ENCODE measurements around the gene REEP2. TPM values are rescaled to one million over a fixed set of nuclear protein-coding genes. Genes with fewer than 3 reads are reported as not detected.

The REEP2 gene
- total and polyA plus RNA-seq, 4 donors: 0.08 to 0.28 (median 0.12) TPM; not detected in 1

DNA sequence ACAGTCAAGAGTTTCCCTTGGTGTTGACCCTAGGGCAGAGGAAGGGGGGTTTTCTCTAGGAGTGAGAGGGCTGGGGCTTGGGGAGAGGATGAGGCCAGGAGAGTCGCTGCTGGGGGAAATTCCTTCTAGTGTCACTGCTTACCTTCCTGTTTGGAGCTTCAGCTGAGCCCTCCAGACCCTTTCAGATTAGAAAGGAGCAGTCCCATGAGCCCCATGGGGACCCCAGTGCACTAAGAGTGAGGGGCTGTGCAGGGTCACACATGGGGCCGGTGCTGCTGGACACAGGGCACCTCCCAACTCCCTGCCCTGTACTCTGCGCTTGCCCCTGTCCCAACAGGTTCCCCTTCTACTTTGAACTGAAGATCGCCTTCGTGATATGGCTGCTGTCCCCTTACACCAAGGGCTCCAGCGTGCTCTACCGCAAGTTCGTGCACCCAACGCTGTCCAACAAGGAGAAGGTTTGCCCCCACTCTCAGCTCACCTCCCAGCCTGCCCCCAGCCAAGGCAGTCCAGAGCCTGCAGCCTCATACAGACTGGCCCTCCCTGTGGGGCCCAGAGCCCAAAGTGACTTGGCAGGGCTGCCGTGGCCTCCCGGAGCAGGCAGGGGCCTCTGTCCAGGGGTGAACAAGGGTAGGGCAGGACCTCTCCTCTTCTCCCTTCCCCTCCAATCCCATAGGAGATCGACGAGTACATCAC is 5.4 kb downstream of the REEP2 start:
- Histone ChIP-seq H3K27me3 (ENCODE audit: control insufficient read depth in 4 of 4, insufficient read depth in 4 of 4, low read length in 3 of 4) (no peaks in the 10 kb centered on the region), H3K4me1 (ENCODE audit: control insufficient read depth in 4 of 4, insufficient read depth in 4 of 4, low read length in 3 of 4) (no peaks in the 10 kb centered on the region), H3K4me3 (ENCODE audit: low read depth in 1 of 3, low read length in 3 of 3) (no peak overlapping the region), H3K27ac (ENCODE audit: low read depth in 1 of 2, low read length in 2 of 2) (no peak overlapping the region), H3K9me3 (ENCODE audit: control insufficient read depth in 4 of 4, low read length in 3 of 4) (no peaks in the 10 kb centered on the region), H3K36me3 (ENCODE audit: control insufficient read depth in 4 of 4, insufficient read depth in 3 of 4, low read depth in 1 of 4, low read length in 3 of 4) (no peaks in the 10 kb centered on the region), H3K9ac (ENCODE audit: low read depth in 1 of 2, low read length in 2 of 2) (no peak overlapping the region)
- 95% methylated on average over 13 of the region's 13 CpGs for WGBS
- TF ChIP-seq, protein P1, sequence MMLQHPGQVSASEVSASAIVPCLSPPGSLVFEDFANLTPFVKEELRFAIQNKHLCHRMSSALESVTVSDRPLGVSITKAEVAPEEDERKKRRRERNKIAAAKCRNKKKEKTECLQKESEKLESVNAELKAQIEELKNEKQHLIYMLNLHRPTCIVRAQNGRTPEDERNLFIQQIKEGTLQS (IDR thresholded peaks at IDR 0.05): no peak
- TF ChIP-seq HNF4A (conservative IDR thresholded peaks at IDR 0.05): no peak
- no peak for TF ChIP-seq RXRA (IDR thresholded peaks at IDR 0.05)
- TF ChIP-seq JUND (IDR thresholded peaks at IDR 0.05): no peak
- TF ChIP-seq HNF4G (IDR thresholded peaks at IDR 0.05): no peak
- no peak for TF ChIP-seq RAD21 (IDR thresholded peaks at IDR 0.05)
- DNase-seq (ENCODE audit: low spot score): no peak

DNA sequence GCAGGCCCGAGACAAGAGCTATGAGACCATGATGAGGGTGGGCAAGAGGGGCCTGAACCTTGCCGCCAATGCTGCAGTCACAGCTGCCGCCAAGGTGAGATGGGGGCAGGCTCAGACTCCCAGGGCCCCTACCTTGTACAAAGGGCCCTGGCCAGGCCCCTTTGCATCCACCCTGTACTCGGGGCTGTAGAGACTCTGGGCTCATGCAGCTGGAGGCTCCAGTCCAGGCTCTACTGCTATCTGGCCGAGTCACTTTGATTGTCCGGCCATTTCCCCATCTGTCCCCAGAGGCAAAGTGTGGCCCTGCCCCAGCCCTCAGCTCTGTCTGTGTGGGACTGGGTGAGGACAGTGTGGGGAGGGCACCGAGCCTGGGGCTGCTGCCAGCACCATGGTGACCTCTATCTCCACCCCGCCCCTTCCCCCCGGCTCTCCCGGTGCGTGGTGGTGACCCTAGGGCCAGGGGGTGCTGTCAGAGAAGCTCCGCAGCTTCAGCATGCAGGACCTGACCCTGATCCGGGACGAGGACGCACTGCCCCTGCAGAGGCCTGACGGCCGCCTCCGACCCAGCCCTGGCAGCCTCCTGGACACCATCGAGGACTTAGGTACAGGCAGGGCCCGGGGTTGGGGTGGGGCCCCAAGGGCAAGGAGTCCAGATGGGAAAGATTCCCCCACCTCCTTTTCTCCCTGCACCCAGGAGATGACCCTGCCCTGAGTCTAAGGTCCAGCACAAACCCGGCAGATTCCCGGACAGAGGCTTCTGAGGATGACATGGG is 6.1 kb downstream of the REEP2 start:
- DNase-seq (ENCODE audit: low spot score): no peak
- Histone ChIP-seq H3K27me3 (ENCODE audit: control insufficient read depth in 4 of 4, insufficient read depth in 4 of 4, low read length in 3 of 4) (no peaks in the 10 kb centered on the region), H3K27ac (ENCODE audit: low read depth in 1 of 2, low read length in 2 of 2) (no peak overlapping the region), H3K4me1 (ENCODE audit: control insufficient read depth in 4 of 4, insufficient read depth in 4 of 4, low read length in 3 of 4) (peaks cover 0 to 2% (median 0%) of the 10 kb centered on the region in 4 donors), H3K9ac (ENCODE audit: low read depth in 1 of 2, low read length in 2 of 2) (no peak overlapping the region), H3K36me3 (ENCODE audit: control insufficient read depth in 4 of 4, insufficient read depth in 3 of 4, low read depth in 1 of 4, low read length in 3 of 4) (no peaks in the 10 kb centered on the region), H3K9me3 (ENCODE audit: control insufficient read depth in 4 of 4, low read length in 3 of 4) (no peaks in the 10 kb centered on the region), H3K4me3 (ENCODE audit: low read depth in 1 of 3, low read length in 3 of 3) (no peak overlapping the region)
- WGBS: 81% methylated on average over 22 of the region's 22 CpGs
- TF ChIP-seq RXRA (IDR thresholded peaks at IDR 0.05): no peak
- no peak for TF ChIP-seq SP1 (IDR thresholded peaks at IDR 0.05)
- TF ChIP-seq, protein P1 (IDR thresholded peaks at IDR 0.05): no peak
- no peak for TF ChIP-seq HNF4A (conservative IDR thresholded peaks at IDR 0.05)
- TF ChIP-seq, protein P2, sequence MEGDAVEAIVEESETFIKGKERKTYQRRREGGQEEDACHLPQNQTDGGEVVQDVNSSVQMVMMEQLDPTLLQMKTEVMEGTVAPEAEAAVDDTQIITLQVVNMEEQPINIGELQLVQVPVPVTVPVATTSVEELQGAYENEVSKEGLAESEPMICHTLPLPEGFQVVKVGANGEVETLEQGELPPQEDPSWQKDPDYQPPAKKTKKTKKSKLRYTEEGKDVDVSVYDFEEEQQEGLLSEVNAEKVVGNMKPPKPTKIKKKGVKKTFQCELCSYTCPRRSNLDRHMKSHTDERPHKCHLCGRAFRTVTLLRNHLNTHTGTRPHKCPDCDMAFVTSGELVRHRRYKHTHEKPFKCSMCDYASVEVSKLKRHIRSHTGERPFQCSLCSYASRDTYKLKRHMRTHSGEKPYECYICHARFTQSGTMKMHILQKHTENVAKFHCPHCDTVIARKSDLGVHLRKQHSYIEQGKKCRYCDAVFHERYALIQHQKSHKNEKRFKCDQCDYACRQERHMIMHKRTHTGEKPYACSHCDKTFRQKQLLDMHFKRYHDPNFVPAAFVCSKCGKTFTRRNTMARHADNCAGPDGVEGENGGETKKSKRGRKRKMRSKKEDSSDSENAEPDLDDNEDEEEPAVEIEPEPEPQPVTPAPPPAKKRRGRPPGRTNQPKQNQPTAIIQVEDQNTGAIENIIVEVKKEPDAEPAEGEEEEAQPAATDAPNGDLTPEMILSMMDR (IDR thresholded peaks at IDR 0.05; ENCODE audit: low read depth, low read length, missing input control): no peak
- no peak for TF ChIP-seq EGR1 (IDR thresholded peaks at IDR 0.05; ENCODE audit: low read depth in 2 of 2)
- TF ChIP-seq RAD21 (IDR thresholded peaks at IDR 0.05): no peak
- TF ChIP-seq, protein P3, sequence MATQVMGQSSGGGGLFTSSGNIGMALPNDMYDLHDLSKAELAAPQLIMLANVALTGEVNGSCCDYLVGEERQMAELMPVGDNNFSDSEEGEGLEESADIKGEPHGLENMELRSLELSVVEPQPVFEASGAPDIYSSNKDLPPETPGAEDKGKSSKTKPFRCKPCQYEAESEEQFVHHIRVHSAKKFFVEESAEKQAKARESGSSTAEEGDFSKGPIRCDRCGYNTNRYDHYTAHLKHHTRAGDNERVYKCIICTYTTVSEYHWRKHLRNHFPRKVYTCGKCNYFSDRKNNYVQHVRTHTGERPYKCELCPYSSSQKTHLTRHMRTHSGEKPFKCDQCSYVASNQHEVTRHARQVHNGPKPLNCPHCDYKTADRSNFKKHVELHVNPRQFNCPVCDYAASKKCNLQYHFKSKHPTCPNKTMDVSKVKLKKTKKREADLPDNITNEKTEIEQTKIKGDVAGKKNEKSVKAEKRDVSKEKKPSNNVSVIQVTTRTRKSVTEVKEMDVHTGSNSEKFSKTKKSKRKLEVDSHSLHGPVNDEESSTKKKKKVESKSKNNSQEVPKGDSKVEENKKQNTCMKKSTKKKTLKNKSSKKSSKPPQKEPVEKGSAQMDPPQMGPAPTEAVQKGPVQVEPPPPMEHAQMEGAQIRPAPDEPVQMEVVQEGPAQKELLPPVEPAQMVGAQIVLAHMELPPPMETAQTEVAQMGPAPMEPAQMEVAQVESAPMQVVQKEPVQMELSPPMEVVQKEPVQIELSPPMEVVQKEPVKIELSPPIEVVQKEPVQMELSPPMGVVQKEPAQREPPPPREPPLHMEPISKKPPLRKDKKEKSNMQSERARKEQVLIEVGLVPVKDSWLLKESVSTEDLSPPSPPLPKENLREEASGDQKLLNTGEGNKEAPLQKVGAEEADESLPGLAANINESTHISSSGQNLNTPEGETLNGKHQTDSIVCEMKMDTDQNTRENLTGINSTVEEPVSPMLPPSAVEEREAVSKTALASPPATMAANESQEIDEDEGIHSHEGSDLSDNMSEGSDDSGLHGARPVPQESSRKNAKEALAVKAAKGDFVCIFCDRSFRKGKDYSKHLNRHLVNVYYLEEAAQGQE (IDR thresholded peaks at IDR 0.05): no peak
- TF ChIP-seq, protein P4, sequence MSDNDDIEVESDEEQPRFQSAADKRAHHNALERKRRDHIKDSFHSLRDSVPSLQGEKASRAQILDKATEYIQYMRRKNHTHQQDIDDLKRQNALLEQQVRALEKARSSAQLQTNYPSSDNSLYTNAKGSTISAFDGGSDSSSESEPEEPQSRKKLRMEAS (IDR thresholded peaks at IDR 0.05): no peak
- no peak for TF ChIP-seq JUND (IDR thresholded peaks at IDR 0.05)
- no peak for TF ChIP-seq FOXA2 (IDR thresholded peaks at IDR 0.05)
- TF ChIP-seq HNF4G (IDR thresholded peaks at IDR 0.05): no peak
- TF ChIP-seq NR2F2 (IDR thresholded peaks at IDR 0.05): no peak
- TF ChIP-seq YY1 (IDR thresholded peaks at IDR 0.05): no peak
- no peak for TF ChIP-seq FOXA1 (IDR thresholded peaks at IDR 0.05)
- TF ChIP-seq TAF1 (conservative IDR thresholded peaks at IDR 0.05): no peak
- no peak for TF ChIP-seq GABPA (IDR thresholded peaks at IDR 0.05 in 1 of 2, conservative IDR thresholded peaks at IDR 0.05 in 1 of 2)
- TF ChIP-seq, protein P5, sequence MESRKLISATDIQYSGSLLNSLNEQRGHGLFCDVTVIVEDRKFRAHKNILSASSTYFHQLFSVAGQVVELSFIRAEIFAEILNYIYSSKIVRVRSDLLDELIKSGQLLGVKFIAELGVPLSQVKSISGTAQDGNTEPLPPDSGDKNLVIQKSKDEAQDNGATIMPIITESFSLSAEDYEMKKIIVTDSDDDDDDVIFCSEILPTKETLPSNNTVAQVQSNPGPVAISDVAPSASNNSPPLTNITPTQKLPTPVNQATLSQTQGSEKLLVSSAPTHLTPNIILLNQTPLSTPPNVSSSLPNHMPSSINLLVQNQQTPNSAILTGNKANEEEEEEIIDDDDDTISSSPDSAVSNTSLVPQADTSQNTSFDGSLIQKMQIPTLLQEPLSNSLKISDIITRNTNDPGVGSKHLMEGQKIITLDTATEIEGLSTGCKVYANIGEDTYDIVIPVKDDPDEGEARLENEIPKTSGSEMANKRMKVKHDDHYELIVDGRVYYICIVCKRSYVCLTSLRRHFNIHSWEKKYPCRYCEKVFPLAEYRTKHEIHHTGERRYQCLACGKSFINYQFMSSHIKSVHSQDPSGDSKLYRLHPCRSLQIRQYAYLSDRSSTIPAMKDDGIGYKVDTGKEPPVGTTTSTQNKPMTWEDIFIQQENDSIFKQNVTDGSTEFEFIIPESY (IDR thresholded peaks at IDR 0.05): no peak

All from liver (tissue), 9 donors.